HL-60 (cell line): ENCODE measurements around the gene PRMT3.
"Not testable (repeated sequence)": the region's sequence is repeated elsewhere in the genome, so short reads cannot be mapped to it uniquely, and the experiment has no call there.

Experiments used
- DNase-seq, 2 experiments: peaks; one replicate each; pipeline ENCODE4 v3.0.0-alpha.2; 2010 to 2020; ENCODE audit warnings: low read depth in 1 of 2, low spot score in 1 of 2
- H3K27ac ChIP-seq: fragments of 250-450 bp; sonication (Bioruptor Pico); replicated peaks from 2 replicates; pipeline ENCODE4 v1.5.1; 2020; ENCODE audit warnings: mild to moderate bottlenecking, moderate library complexity
- H3K27me3 ChIP-seq: fragments of 250-450 bp; sonication (Bioruptor Pico); 2 replicates; pipeline ENCODE4 v1.5.1; 2021; ENCODE audit warnings: mild to moderate bottlenecking, moderate library complexity; ENCODE audit not compliant: insufficient read depth, poor library complexity, severe bottlenecking
- H3K4me3 ChIP-seq: replicated peaks from 2 replicates; pipeline ENCODE4 v1.5.1; 2011; ENCODE audit warnings: mild to moderate bottlenecking, control low read depth, low read length; ENCODE audit not compliant: insufficient read depth
- CTCF ChIP-seq: IDR thresholded peaks from one replicate; pipeline ENCODE4 v1.5.1; 2011; ENCODE audit warnings: low read length, control low read depth, inconsistent platforms; ENCODE audit not compliant: insufficient read depth
- GABPA ChIP-seq: IDR thresholded peaks from 2 replicates; pipeline ENCODE4 v1.6.1; 2012; ENCODE audit warnings: low read depth
- POLR2AphosphoS5 ChIP-seq: IDR thresholded peaks from 2 replicates; pipeline ENCODE4 v1.6.1; 2012; ENCODE audit warnings: low read depth
- REST ChIP-seq: IDR thresholded peaks from 2 replicates; pipeline ENCODE4 v1.6.1; 2012; ENCODE audit warnings: low read depth; ENCODE audit not compliant: insufficient replicate concordance
- SPI1 ChIP-seq: IDR thresholded peaks from 2 replicates; pipeline ENCODE4 v1.6.1; 2012; ENCODE audit warnings: low read depth, mild to moderate bottlenecking, borderline replicate concordance

Gene PRMT3

GRCh38 chr11:20555783-20556182, 168.3 kb downstream of the PRMT3 start:
- Histone ChIP-seq H3K4me3 (no peak overlapping the region), H3K27me3 (no peaks in the 10 kb centered on the region), H3K27ac (no peak overlapping the region)
- DNase-seq = no peak
- TF ChIP-seq GABPA = no peak
- no peak for TF ChIP-seq REST
- no peak for TF ChIP-seq POLR2AphosphoS5
- TF ChIP-seq CTCF = no peak
- no peak for TF ChIP-seq SPI1

- not testable (repeated sequence) for H3K27ac ChIP-seq, H3K27me3 ChIP-seq, H3K4me3 ChIP-seq, DNase-seq
Measured at GRCh38 chr11:20556396-20556795, 168.9 kb downstream of the PRMT3 start.

GRCh38 chr11:20558741-20559140, 171.2 kb downstream of the PRMT3 start:
- H3K4me3 ChIP-seq = no peak overlapping the region

More at GRCh38 chr11:20558741-20559140, 171.2 kb downstream of the PRMT3 start:
- Histone ChIP-seq H3K27ac (no peak overlapping the region), H3K27me3 (no peaks in the 10 kb centered on the region)
- no peak for DNase-seq
- TF ChIP-seq SPI1 (no peak), REST (no peak), CTCF (no peak), POLR2AphosphoS5 (no peak), GABPA (no peak)
